Activated CD8-positive, alpha-beta T cell treated with anti-CD3 and anti-CD28 coated beads, Interleukin-2, amount 10 ng/mL, durations not matched to agents 7 days and 5 days (primary cell): ENCODE measurements around the gene ADAMTSL1. TPM values are rescaled to one million over a fixed set of nuclear protein-coding genes. Genes with fewer than 3 reads are reported as not detected.

ENCODE experiments used
- ATAC-seq: fragments of 150-1000 bp; cut with Tn5 transposase; one replicate; pipeline ENCODE4 v1.10.0; 2021; ENCODE audit warnings: moderate library complexity
- CTCF ChIA-PET: fragments of 350-600 bp; sonication (Branson Sonifier 250); formaldehyde crosslinking; loops from one replicate; lab custom pipeline; 2021; ENCODE audit warnings: antibody characterized with exemption; lab: Charles Lee
- POLR2A ChIA-PET: fragments of 350-600 bp; sonication (Branson Sonifier 250); formaldehyde crosslinking; loops from one replicate; lab custom pipeline; 2021; ENCODE audit warnings: antibody characterized with exemption; lab: Charles Lee
- DNase-seq: peaks from one replicate; pipeline ENCODE4 v3.0.0-alpha.2; 2020
- H3K27ac Mint-ChIP-seq: one replicate; pipeline ENCODE4 v1.8.0; 2021; ENCODE audit warnings: mild to moderate bottlenecking, mixed read lengths
- H3K27me3 Mint-ChIP-seq: one replicate; pipeline ENCODE4 v1.8.0; 2021; ENCODE audit warnings: low read depth, mixed read lengths
- H3K36me3 Mint-ChIP-seq: one replicate; pipeline ENCODE4 v1.8.0; 2021; ENCODE audit warnings: low read depth, mixed read lengths
- H3K4me1 Mint-ChIP-seq: one replicate; pipeline ENCODE4 v1.8.0; 2021; ENCODE audit warnings: low read depth, mixed read lengths
- H3K4me3 Mint-ChIP-seq: one replicate; pipeline ENCODE4 v1.8.0; 2021; ENCODE audit warnings: mild to moderate bottlenecking, mixed read lengths
- H3K9me3 Mint-ChIP-seq: one replicate; pipeline ENCODE4 v1.8.0; 2022; ENCODE audit warnings: mixed read lengths; ENCODE audit not compliant: insufficient read depth
- total RNA-seq, 2 experiments: library from RNA; stranded (reverse); gene quantifications; one replicate each; pipeline ENCODE4 v1.2.3, GENCODE V29; 2021

ADAMTSL1 gene
- total RNA-seq, 2 experiments from 2014 or later = not detected

- Mint-ChIP-seq H3K4me1 (no peaks in the 10 kb centered on the region), H3K4me3 (no peak overlapping the region), H3K9me3 (no peaks in the 10 kb centered on the region), H3K36me3 (no peaks in the 10 kb centered on the region), H3K27ac (no peak overlapping the region), H3K27me3 (peaks cover 4% of the 10 kb centered on the region)
- no peak for DNase-seq
- ChIA-PET POLR2A (no interaction called here), CTCF (no interaction called here)
- ATAC-seq = no peak
Measured at GRCh38 chr9:18806232-18807080, 332.5 kb downstream of the ADAMTSL1 start.

DNA sequence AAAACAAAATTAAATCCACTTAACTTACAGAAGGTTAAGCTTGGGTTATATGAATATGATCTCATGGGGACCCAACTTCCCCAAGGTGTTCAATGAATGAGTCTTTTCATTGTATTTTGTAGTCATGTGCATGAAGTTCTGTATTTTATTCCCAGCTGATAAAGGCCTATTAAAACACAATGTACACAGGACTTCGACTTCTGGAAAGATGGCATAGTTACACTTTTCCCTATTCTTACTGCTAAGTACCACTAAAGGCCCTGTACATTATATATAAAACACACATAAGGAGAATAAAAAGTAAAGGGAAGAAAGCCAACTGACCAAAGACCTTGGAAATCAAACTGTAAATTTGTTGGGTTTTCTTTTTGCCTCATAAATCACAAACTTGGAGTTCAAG is 336.6 kb downstream of the ADAMTSL1 start:
- H3K4me3 Mint-ChIP-seq = no peak overlapping the region
- no peaks in the 10 kb centered on the region for H3K9me3 Mint-ChIP-seq
- POLR2A ChIA-PET = no interaction called here
- H3K36me3 Mint-ChIP-seq = no peaks in the 10 kb centered on the region
- no peaks in the 10 kb centered on the region for H3K4me1 Mint-ChIP-seq
- CTCF ChIA-PET = no interaction called here
- peaks cover 7% of the 10 kb centered on the region for H3K27me3 Mint-ChIP-seq
- DNase-seq (no peak), ATAC-seq (no peak)
- H3K27ac Mint-ChIP-seq = no peak overlapping the region

GRCh38 chr9:18811171-18811570 is 337.2 kb downstream of the ADAMTSL1 start:
- ChIA-PET POLR2A (no interaction called here), CTCF (no interaction called here)
- DNase-seq (no peak), ATAC-seq (no peak)
- H3K9me3 Mint-ChIP-seq = no peaks in the 10 kb centered on the region
- H3K27me3 Mint-ChIP-seq = peaks cover 9% of the 10 kb centered on the region
- H3K27ac Mint-ChIP-seq = no peak overlapping the region
- H3K4me3 Mint-ChIP-seq = no peak overlapping the region
- H3K4me1 Mint-ChIP-seq = no peaks in the 10 kb centered on the region
- H3K36me3 Mint-ChIP-seq = no peaks in the 10 kb centered on the region

- CTCF ChIA-PET = no interaction called here
- Mint-ChIP-seq H3K36me3 (no peaks in the 10 kb centered on the region), H3K27ac (no peak overlapping the region), H3K4me3 (no peak overlapping the region), H3K4me1 (no peaks in the 10 kb centered on the region), H3K9me3 (no peaks in the 10 kb centered on the region), H3K27me3 (peaks cover 2% of the 10 kb centered on the region)
- ATAC-seq = no peak
- DNase-seq = no peak
- POLR2A ChIA-PET = no interaction called here
Measured at GRCh38 chr9:18819418-18819817, 345.5 kb downstream of the ADAMTSL1 start.

- CTCF ChIA-PET = no interaction called here
- Mint-ChIP-seq H3K27me3 (peaks cover 2% of the 10 kb centered on the region), H3K4me3 (no peak overlapping the region), H3K9me3 (no peaks in the 10 kb centered on the region), H3K36me3 (no peaks in the 10 kb centered on the region), H3K27ac (no peak overlapping the region), H3K4me1 (peaks cover 2% of the 10 kb centered on the region)
- ATAC-seq = no peak
- POLR2A ChIA-PET = no interaction called here
- DNase-seq = no peak
Measured at GRCh38 chr9:18820566-18821095, 346.7 kb downstream of the ADAMTSL1 start.

- Mint-ChIP-seq H3K36me3 (no peaks in the 10 kb centered on the region), H3K4me3 (no peak overlapping the region), H3K27me3 (no peaks in the 10 kb centered on the region), H3K27ac (no peak overlapping the region), H3K9me3 (no peaks in the 10 kb centered on the region), H3K4me1 (peaks cover 11% of the 10 kb centered on the region)
- ATAC-seq (no peak), DNase-seq (no peak)
- POLR2A ChIA-PET = no interaction called here
- CTCF ChIA-PET = no interaction called here
Measured at GRCh38 chr9:18821788-18822187, 347.8 kb downstream of the ADAMTSL1 start.

- Mint-ChIP-seq H3K27ac (no peak overlapping the region), H3K27me3 (no peaks in the 10 kb centered on the region), H3K4me3 (no peak overlapping the region), H3K4me1 (peaks cover 11% of the 10 kb centered on the region), H3K9me3 (no peaks in the 10 kb centered on the region), H3K36me3 (no peaks in the 10 kb centered on the region)
- ATAC-seq = no peak
- POLR2A ChIA-PET = no interaction called here
- CTCF ChIA-PET = no interaction called here
- DNase-seq = no peak
Measured at GRCh38 chr9:18822850-18823249, 348.9 kb downstream of the ADAMTSL1 start.

GRCh38 chr9:18824095-18824666 is 350.2 kb downstream of the ADAMTSL1 start:
- Mint-ChIP-seq H3K27me3 (no peaks in the 10 kb centered on the region), H3K4me1 (peaks cover 11% of the 10 kb centered on the region), H3K27ac (no peak overlapping the region), H3K4me3 (no peak overlapping the region), H3K9me3 (no peaks in the 10 kb centered on the region), H3K36me3 (no peaks in the 10 kb centered on the region)
- ATAC-seq = no peak
- ChIA-PET CTCF (no interaction called here), POLR2A (no interaction called here)
- DNase-seq = no peak

- CTCF ChIA-PET = no interaction called here
- no peaks in the 10 kb centered on the region for H3K9me3 Mint-ChIP-seq
- peak overlapping the region; percentile 76 for H3K27ac Mint-ChIP-seq
- DNase-seq (no peak), ATAC-seq (peak; percentile 33)
- H3K36me3 Mint-ChIP-seq = no peaks in the 10 kb centered on the region
- peaks cover 11% of the 10 kb centered on the region for H3K4me1 Mint-ChIP-seq
- H3K27me3 Mint-ChIP-seq = peaks cover 4% of the 10 kb centered on the region
- POLR2A ChIA-PET = no interaction called here
- peak overlapping the region; percentile 25 for H3K4me3 Mint-ChIP-seq
Measured at GRCh38 chr9:18825656-18826170, 351.8 kb downstream of the ADAMTSL1 start.

- Mint-ChIP-seq H3K27me3 (peaks cover 4% of the 10 kb centered on the region), H3K27ac (no peak overlapping the region), H3K4me1 (peaks cover 11% of the 10 kb centered on the region), H3K36me3 (no peaks in the 10 kb centered on the region), H3K9me3 (no peaks in the 10 kb centered on the region), H3K4me3 (no peak overlapping the region)
- no peak for ATAC-seq
- DNase-seq = no peak
- ChIA-PET CTCF (no interaction called here), POLR2A (no interaction called here)
Measured at GRCh38 chr9:18826248-18826647, 352.3 kb downstream of the ADAMTSL1 start.

GRCh38 chr9:18829066-18829465 is 355.1 kb downstream of the ADAMTSL1 start:
- Mint-ChIP-seq H3K36me3 (no peaks in the 10 kb centered on the region), H3K4me1 (peaks cover 11% of the 10 kb centered on the region)
- POLR2A ChIA-PET = no interaction called here

GRCh38 chr9:18829873-18830272 is 355.9 kb downstream of the ADAMTSL1 start:
- DNase-seq = no peak
- Mint-ChIP-seq H3K4me3 (no peak overlapping the region), H3K36me3 (no peaks in the 10 kb centered on the region), H3K4me1 (peaks cover 11% of the 10 kb centered on the region), H3K27me3 (peaks cover 4% of the 10 kb centered on the region), H3K9me3 (no peaks in the 10 kb centered on the region), H3K27ac (no peak overlapping the region)
- CTCF ChIA-PET = no interaction called here
- ATAC-seq = no peak
- POLR2A ChIA-PET = no interaction called here

More at GRCh38 chr9:18829066-18829465, 355.1 kb downstream of the ADAMTSL1 start:
- no peak overlapping the region for H3K27ac Mint-ChIP-seq
- no peak overlapping the region for H3K4me3 Mint-ChIP-seq
- peaks cover 4% of the 10 kb centered on the region for H3K27me3 Mint-ChIP-seq
- DNase-seq (no peak), ATAC-seq (no peak)
- H3K9me3 Mint-ChIP-seq = no peaks in the 10 kb centered on the region
- CTCF ChIA-PET = no interaction called here
